ENCODE results near the gene ELMOD3. TPM values are rescaled to one million over a fixed set of nuclear protein-coding genes. Genes with fewer than 3 reads are reported as not detected.
A peak's percentile ranks its signal among the peaks of the same experiment; 100 is the strongest.

The ELMOD3 gene
- total and polyA plus RNA-seq, 2 of the 8 experiments (the other 6 are each of a cell fraction or from before 2014, with no cell fraction given): 8.5 to 10.2 TPM

GRCh38 chr2:85308896-85309555, 45.5 kb upstream of the ELMOD3 start:
- no peak overlapping the region for H3K9ac ChIP-seq (replicated peaks in 1 of 4; ENCODE audit: extremely low read depth in 1 of 4, low read depth in 3 of 4, low read length in 3 of 4)
- H3K27ac ChIP-seq (ENCODE audit: low read depth, low read length): no peak overlapping the region
- no peaks in the 10 kb centered on the region for H3K23me2 ChIP-seq (ENCODE audit: low read depth, low read length)
- H3K4me1 ChIP-seq (replicated peaks in 1 of 4; ENCODE audit: control insufficient read depth in 3 of 4, insufficient read depth in 4 of 4, low read length in 3 of 4): peaks cover 0 to 8% (median 2%) of the 10 kb centered on the region in 4 experiments; a peak in 5 of 7 replicates
- H3K79me1 ChIP-seq (ENCODE audit: low read depth, low read length): peaks cover 3% of the 10 kb centered on the region; the same call in 1 of the 2 replicates
- peaks cover 18 to 59% (median 36%) of the 10 kb centered on the region in 4 experiments for H3K36me3 ChIP-seq (ENCODE audit: control insufficient read depth in 2 of 4, insufficient read depth in 4 of 4, low read length in 3 of 4)
- ChIA-PET CTCF (ENCODE audit: partially characterized antibody) (interaction anchor here (1.1 to 3.4 kb wide), 4 partner anchors 9 to 383 kb away, joined by 3 to 25 read pairs (median 10); no protein-coding TSS in a partner anchor), POLR2A (ENCODE audit: partially characterized antibody) (interaction anchor here (0.7 to 2.8 kb wide), 8 partner anchors 9 to 239 kb away, joined by 3 to 20 read pairs (median 7); partner anchors contain the start of genes MAT2A, TCF7L1 and TGOLN2)
- H4K20me1 ChIP-seq (replicated peaks in 1 of 2; ENCODE audit: control insufficient read depth in 1 of 2, insufficient read depth in 2 of 2, low read length in 2 of 2): peaks cover 1 to 4% of the 10 kb centered on the region in 2 experiments
- H4K91ac ChIP-seq (replicated peaks; ENCODE audit: insufficient read length, low read length): peak overlapping the region; percentile 5
- no peak for FAIRE-seq
- H4K5ac ChIP-seq (ENCODE audit: insufficient read length, low read depth, low read length): no peak overlapping the region
- TF ChIP-seq POLR2AphosphoS5 (IDR thresholded peaks at IDR 0.05; ENCODE audit: low read depth, low read length) (0 out of 2 replicates have a peak, but pooled peaks have one; percentile 3), TCF12 (IDR thresholded peaks at IDR 0.05; ENCODE audit: low read depth, low read length) (no peak)
- peak overlapping the region; percentile 28; the same call in 1 of the 2 replicates for H2BK5ac ChIP-seq (ENCODE audit: low read depth, low read length)
- no peak overlapping the region for H4K8ac ChIP-seq (ENCODE audit: extremely low read depth, insufficient read depth, low read length)
- H2BK120ac ChIP-seq (replicated peaks; ENCODE audit: low read depth, low read length): no peak overlapping the region
- H2AFZ ChIP-seq (ENCODE audit: low read length): no peak overlapping the region
- no peak overlapping the region for H2BK15ac ChIP-seq (ENCODE audit: low read length)
- H3K23ac ChIP-seq (ENCODE audit: insufficient read length): no peak overlapping the region
- no peak overlapping the region for H3K4me3 ChIP-seq (ENCODE audit: extremely low read depth in 1 of 4, insufficient read depth in 2 of 4, low read depth in 3 of 4, low read length in 4 of 4)
- H3K9me3 ChIP-seq (ENCODE audit: insufficient read depth in 2 of 2, low read depth in 1 of 2, low read length in 1 of 2): no peaks in the 10 kb centered on the region
- H3K14ac ChIP-seq (ENCODE audit: insufficient read length): no peak overlapping the region
- no peak overlapping the region for H3K4me2 ChIP-seq (ENCODE audit: insufficient read depth in 1 of 2, low read depth in 2 of 2, low read length in 2 of 2)
- H3K79me2 ChIP-seq (ENCODE audit: control insufficient read depth in 1 of 2, insufficient read depth in 2 of 2, low read length in 2 of 2): no peaks in the 10 kb centered on the region
- no peak overlapping the region for H2BK12ac ChIP-seq (ENCODE audit: low read depth, low read length)
- no peak overlapping the region for H3K56ac ChIP-seq (replicated peaks; ENCODE audit: insufficient read length, low read depth, low read length)
- no peak for DNase-seq (ENCODE audit: low read depth in 1 of 2, low spot score in 2 of 2)
- H3K4ac ChIP-seq (replicated peaks; ENCODE audit: insufficient read length, low read depth, low read length): no peak overlapping the region
- H2AK5ac ChIP-seq (ENCODE audit: low read depth, low read length): no peak overlapping the region
- no peak overlapping the region for H3K18ac ChIP-seq (ENCODE audit: extremely low read depth, low read length)
- no peaks in the 10 kb centered on the region for H3K27me3 ChIP-seq (replicated peaks in 1 of 4; ENCODE audit: control insufficient read depth in 3 of 4, extremely low read depth in 1 of 4, insufficient read depth in 3 of 4, low read length in 3 of 4)
- no peak overlapping the region for H2BK20ac ChIP-seq (ENCODE audit: low read length)
- WGBS, 2 experiments (ENCODE audit: extremely low coverage in 1 of 2, insufficient coverage in 1 of 2, insufficient read length in 1 of 2, insufficient replicate concordance in 2 of 2, low coverage in 1 of 2, low lambda C conversion rate in 2 of 2, missing lambda C conversion rate in 1 of 2): 89% methylated on average over 14 of the region's 15 CpGs; no CpG with 5 or more reads in 1 of the 2 experiments

Data from H1 (cell line).